Measurements from ENCODE around the gene GATB.

The GATB gene

GRCh38 chr4:151640381-151640780 is 120.4 kb downstream of the GATB start:
- TF ChIP-seq CTCF (IDR thresholded peaks at IDR 0.05; ENCODE audit: low read depth, low read length), result no peak
- in situ Hi-C loops (cut with HindIII; ENCODE audit: low sequenced_read_pairs), result no loop called here

GRCh38 chr4:151638295-151638858 is 122.4 kb downstream of the GATB start:
- no peak for TF ChIP-seq CTCF (IDR thresholded peaks at IDR 0.05; ENCODE audit: low read depth, low read length)
- DNase-seq (ENCODE audit: low read depth, low spot score), result no peak
- no peak overlapping the region for H3K4me3 ChIP-seq (ENCODE audit: low read depth, low read length)
- in situ Hi-C loops (cut with HindIII; ENCODE audit: low sequenced_read_pairs), result no loop called here

More at GRCh38 chr4:151640381-151640780, 120.4 kb downstream of the GATB start:
- H3K4me3 ChIP-seq (ENCODE audit: low read depth, low read length), result no peak overlapping the region
- no peak for DNase-seq (ENCODE audit: low read depth, low spot score)

GRCh38 chr4:151631349-151631748 is 129.5 kb downstream of the GATB start:
- in situ Hi-C loops (cut with HindIII; ENCODE audit: low sequenced_read_pairs), result no loop called here
- no peak for TF ChIP-seq CTCF (IDR thresholded peaks at IDR 0.05; ENCODE audit: low read depth, low read length)
- H3K4me3 ChIP-seq (ENCODE audit: low read depth, low read length), result no peak overlapping the region
- DNase-seq (ENCODE audit: low read depth, low spot score), result no peak

- DNase-seq (ENCODE audit: low read depth, low spot score), result no peak
- in situ Hi-C loops (cut with HindIII; ENCODE audit: low sequenced_read_pairs), result no loop called here
- TF ChIP-seq CTCF (IDR thresholded peaks at IDR 0.05; ENCODE audit: low read depth, low read length), result no peak
- H3K4me3 ChIP-seq (ENCODE audit: low read depth, low read length), result no peak overlapping the region
These were observed 131.6 kb downstream of the GATB start for GRCh38 chr4:151629097-151629783.

- in situ Hi-C loops (cut with HindIII; ENCODE audit: low sequenced_read_pairs), result no loop called here
- no peak for TF ChIP-seq CTCF (IDR thresholded peaks at IDR 0.05; ENCODE audit: low read depth, low read length)
- DNase-seq (ENCODE audit: low read depth, low spot score), result no peak
- H3K4me3 ChIP-seq (ENCODE audit: low read depth, low read length), result no peak overlapping the region
These were observed 132.7 kb downstream of the GATB start for GRCh38 chr4:151628001-151628608.

- in situ Hi-C loops (cut with HindIII; ENCODE audit: low sequenced_read_pairs), result no loop called here
These were observed 133.3 kb downstream of the GATB start for GRCh38 chr4:151627491-151627890.

More at GRCh38 chr4:151627491-151627890, 133.3 kb downstream of the GATB start:
- DNase-seq (ENCODE audit: low read depth, low spot score), result peak; percentile 22
- no peak for TF ChIP-seq CTCF (IDR thresholded peaks at IDR 0.05; ENCODE audit: low read depth, low read length)
- no peak overlapping the region for H3K4me3 ChIP-seq (ENCODE audit: low read depth, low read length)
